Hepatocyte (in vitro differentiated cells): Measurements from ENCODE around the gene KLK2. TPM values are rescaled to one million over a fixed set of nuclear protein-coding genes. Genes with fewer than 3 reads are reported as not detected.

Source experiments
- DNase-seq: peaks from one replicate; pipeline ENCODE4 v3.0.0-alpha.2; 2016; ENCODE audit warnings: low spot score
- H2AFZ ChIP-seq: fragments of 200-600 bp; sonication (generic); 2 replicates; pipeline ENCODE4 v1.6.0; 2016; ENCODE audit warnings: antibody characterized with exemption, mild to moderate bottlenecking
- H3K27ac ChIP-seq: fragments of 200-600 bp; sonication (generic); 2 replicates; pipeline ENCODE4 v1.5.1; 2016; ENCODE audit warnings: mild to moderate bottlenecking
- H3K27me3 ChIP-seq: fragments of 200-600 bp; sonication (generic); 2 replicates; pipeline ENCODE4 v1.6.1; 2016
- H3K36me3 ChIP-seq: fragments of 200-600 bp; sonication (generic); replicated peaks from 2 replicates; pipeline ENCODE4 v1.5.1; 2016; ENCODE audit warnings: low read depth; ENCODE audit not compliant: insufficient read depth
- H3K4me1 ChIP-seq: fragments of 200-600 bp; sonication (generic); 2 replicates; pipeline ENCODE4 v1.5.1; 2016; ENCODE audit warnings: mild to moderate bottlenecking, moderate library complexity; ENCODE audit not compliant: insufficient read depth
- H3K4me2 ChIP-seq: fragments of 200-600 bp; sonication (generic); 2 replicates; pipeline ENCODE4 v1.6.0; 2016
- H3K4me3 ChIP-seq: fragments of 200-600 bp; sonication (generic); 2 replicates; pipeline ENCODE4 v1.5.1; 2016; ENCODE audit warnings: mild to moderate bottlenecking
- H3K79me2 ChIP-seq: fragments of 200-600 bp; sonication (generic); 2 replicates; pipeline ENCODE4 v1.6.0; 2017; ENCODE audit warnings: mild to moderate bottlenecking
- H3K9me2 ChIP-seq: fragments of 200-600 bp; sonication (generic); replicated peaks from 2 replicates; pipeline ENCODE4 v1.6.0; 2017; ENCODE audit warnings: mild to moderate bottlenecking; ENCODE audit not compliant: insufficient read depth
- H3K9me3 ChIP-seq: fragments of 200-600 bp; sonication (generic); 2 replicates; pipeline ENCODE4 v1.5.1; 2016; ENCODE audit warnings: low read depth, mild to moderate bottlenecking
- H4K20me1 ChIP-seq: fragments of 200-600 bp; sonication (generic); 2 replicates; pipeline ENCODE4 v1.6.0; 2016; ENCODE audit warnings: mild to moderate bottlenecking; ENCODE audit not compliant: insufficient read depth, poor library complexity, severe bottlenecking
- EZH2 ChIP-seq: fragments of 200-600 bp; sonication (generic); IDR thresholded peaks from 2 replicates; pipeline ENCODE4 v1.6.1; 2016; ENCODE audit warnings: antibody characterized with exemption, mild to moderate bottlenecking, borderline replicate concordance
- EZH2phosphoT487 ChIP-seq: fragments of 200-600 bp; sonication (generic); IDR thresholded peaks from one replicate; pipeline ENCODE4 v1.6.1; 2018; ENCODE audit warnings: antibody characterized with exemption, mild to moderate bottlenecking, low read depth, moderate library complexity; ENCODE audit not compliant: unreplicated experiment, severe bottlenecking
- WGBS: methylation state at CpG from one replicate; pipeline ENCODE4 v1.1.6; 2016; ENCODE audit warnings: low lambda C conversion rate; ENCODE audit errors: missing lambda C conversion rate; 5-methylcytosine and 5-hydroxymethylcytosine counted together
- polyA plus RNA-seq: library from polyadenylated mRNA; unstranded; fragments of >200 nt; fragmentation: Nextera tagmentation; extraction: Ambion mirVana; gene quantifications from 2 replicates; pipeline ENCODE4 v1.2.1, GENCODE V29; 2016
- total RNA-seq: library from RNA; depleted of rRNA; stranded (reverse); fragments of >200 nt; gene quantifications from 2 replicates; pipeline ENCODE4 v1.2.3, GENCODE V29; 2014
- TF ChIP-seq, protein P1 (sequence below): fragments of 200-600 bp; sonication (generic); IDR thresholded peaks from 2 replicates; pipeline ENCODE4 v1.5.1; 2016; ENCODE audit warnings: antibody characterized with exemption, mild to moderate bottlenecking; ENCODE audit not compliant: poor library complexity

Gene KLK2
- total and polyA plus RNA-seq, 2 experiments from 2014 or later, result not detected

GRCh38 chr19:50839712-50840655 is 33.3 kb upstream of the KLK2 start:
- no peaks in the 10 kb centered on the region for H3K9me2 ChIP-seq
- WGBS, result 66% methylated on average over 10 of the region's 10 CpGs
- H3K9me3 ChIP-seq, result no peaks in the 10 kb centered on the region
- H3K4me1 ChIP-seq, result peaks cover 6% of the 10 kb centered on the region
- peaks cover 14% of the 10 kb centered on the region for H3K27me3 ChIP-seq
- H3K27ac ChIP-seq, result no peak overlapping the region
- H3K4me3 ChIP-seq, result no peak overlapping the region
- no peaks in the 10 kb centered on the region for H3K79me2 ChIP-seq
- no peaks in the 10 kb centered on the region for H4K20me1 ChIP-seq
- no peak overlapping the region for H2AFZ ChIP-seq
- no peak for DNase-seq
- TF ChIP-seq EZH2 (no peak), EZH2phosphoT487 (no peak)
- TF ChIP-seq, protein P1, sequence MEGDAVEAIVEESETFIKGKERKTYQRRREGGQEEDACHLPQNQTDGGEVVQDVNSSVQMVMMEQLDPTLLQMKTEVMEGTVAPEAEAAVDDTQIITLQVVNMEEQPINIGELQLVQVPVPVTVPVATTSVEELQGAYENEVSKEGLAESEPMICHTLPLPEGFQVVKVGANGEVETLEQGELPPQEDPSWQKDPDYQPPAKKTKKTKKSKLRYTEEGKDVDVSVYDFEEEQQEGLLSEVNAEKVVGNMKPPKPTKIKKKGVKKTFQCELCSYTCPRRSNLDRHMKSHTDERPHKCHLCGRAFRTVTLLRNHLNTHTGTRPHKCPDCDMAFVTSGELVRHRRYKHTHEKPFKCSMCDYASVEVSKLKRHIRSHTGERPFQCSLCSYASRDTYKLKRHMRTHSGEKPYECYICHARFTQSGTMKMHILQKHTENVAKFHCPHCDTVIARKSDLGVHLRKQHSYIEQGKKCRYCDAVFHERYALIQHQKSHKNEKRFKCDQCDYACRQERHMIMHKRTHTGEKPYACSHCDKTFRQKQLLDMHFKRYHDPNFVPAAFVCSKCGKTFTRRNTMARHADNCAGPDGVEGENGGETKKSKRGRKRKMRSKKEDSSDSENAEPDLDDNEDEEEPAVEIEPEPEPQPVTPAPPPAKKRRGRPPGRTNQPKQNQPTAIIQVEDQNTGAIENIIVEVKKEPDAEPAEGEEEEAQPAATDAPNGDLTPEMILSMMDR, result no peak
- no peak overlapping the region for H3K4me2 ChIP-seq
- no peaks in the 10 kb centered on the region for H3K36me3 ChIP-seq

GRCh38 chr19:50842130-50842529 is 31.1 kb upstream of the KLK2 start:
- H3K9me2 ChIP-seq, result no peaks in the 10 kb centered on the region
- H3K27me3 ChIP-seq, result peaks cover 18% of the 10 kb centered on the region
- H3K27ac ChIP-seq, result no peak overlapping the region
- 58% methylated on average over 6 of the region's 6 CpGs for WGBS
- H3K9me3 ChIP-seq, result no peaks in the 10 kb centered on the region
- no peaks in the 10 kb centered on the region for H3K79me2 ChIP-seq
- TF ChIP-seq EZH2 (no peak), EZH2phosphoT487 (no peak)
- TF ChIP-seq, protein P1, result no peak
- no peaks in the 10 kb centered on the region for H3K36me3 ChIP-seq
- H3K4me1 ChIP-seq, result no peaks in the 10 kb centered on the region
- no peaks in the 10 kb centered on the region for H4K20me1 ChIP-seq
- no peak overlapping the region for H3K4me2 ChIP-seq
- no peak for DNase-seq
- no peak overlapping the region for H2AFZ ChIP-seq
- no peak overlapping the region for H3K4me3 ChIP-seq

GRCh38 chr19:50843205-50843604 is 30.0 kb upstream of the KLK2 start:
- TF ChIP-seq EZH2, result no peak
- TF ChIP-seq, protein P1, result no peak
- TF ChIP-seq EZH2phosphoT487, result no peak
- Histone ChIP-seq H3K36me3 (no peaks in the 10 kb centered on the region), H3K79me2 (no peaks in the 10 kb centered on the region), H2AFZ (no peak overlapping the region), H3K27me3 (peaks cover 18% of the 10 kb centered on the region), H3K4me3 (no peak overlapping the region), H3K27ac (no peak overlapping the region), H3K9me3 (no peaks in the 10 kb centered on the region), H4K20me1 (no peaks in the 10 kb centered on the region), H3K4me2 (no peak overlapping the region), H3K9me2 (no peaks in the 10 kb centered on the region), H3K4me1 (no peaks in the 10 kb centered on the region)
- DNase-seq, result no peak
- WGBS, result 93% methylated on average over 2 of the region's 2 CpGs
